ENCODE data around the gene MARCKSL1. TPM values are rescaled to one million over a fixed set of nuclear protein-coding genes. Genes with fewer than 3 reads are reported as not detected.

The MARCKSL1 gene
- total and polyA plus RNA-seq, 2 of the 13 experiments (the other 11 are each of a cell fraction or from before 2014, with no cell fraction given) = 81.9 to 155 TPM

DNA sequence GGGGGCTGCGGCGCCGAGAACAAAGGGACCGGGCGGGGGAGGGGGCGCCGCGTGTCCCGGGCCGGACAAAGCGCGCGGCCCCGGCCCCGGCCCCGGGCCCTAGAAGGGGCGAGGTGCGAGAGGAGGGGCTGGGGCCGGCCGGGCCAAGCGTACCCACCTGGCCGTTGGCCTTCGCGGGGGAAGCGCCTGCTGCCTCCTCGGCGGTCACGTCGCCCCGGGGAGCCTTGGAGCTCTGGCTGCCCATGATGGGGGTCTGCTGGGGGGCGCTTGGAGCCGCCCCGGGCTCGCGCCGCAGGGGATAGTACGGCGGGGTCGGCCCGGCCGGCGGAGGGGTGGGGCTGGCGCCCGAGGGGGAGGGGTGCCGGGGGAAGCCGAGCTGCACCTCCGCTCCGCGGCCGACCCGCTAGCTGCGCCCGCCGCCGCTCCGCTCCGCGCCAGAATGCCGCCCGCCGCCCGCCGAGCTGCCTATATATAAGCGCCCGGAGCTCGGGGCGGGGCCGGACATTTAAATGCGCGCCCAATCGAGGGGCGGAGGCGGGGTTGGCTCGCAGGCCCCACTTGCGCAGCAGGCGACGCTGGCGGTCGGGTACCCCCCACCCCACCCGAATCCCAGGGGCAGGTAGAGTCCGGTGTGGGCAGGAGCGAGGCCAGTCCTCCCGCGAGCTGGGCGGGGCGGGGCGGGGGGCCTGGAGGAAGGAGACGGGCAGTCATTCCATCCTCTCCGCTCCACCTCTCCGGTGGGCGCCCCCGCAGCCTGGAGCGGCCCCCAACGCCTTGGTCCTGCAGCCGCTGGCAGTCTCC is at the start of gene MARCKSL1 (continued):
- TF ChIP-seq RXRB (CRISPR knock-in tag; IDR thresholded peaks at IDR 0.05; ENCODE audit: borderline replicate concordance) (peak; percentile 22; the same call in 1 of the 2 replicates), ZNF841 (CRISPR knock-in tag; IDR thresholded peaks at IDR 0.05; ENCODE audit: borderline replicate concordance) (no peak), ZNF33B (CRISPR knock-in tag; IDR thresholded peaks at IDR 0.05) (no peak), ZNF431 (CRISPR knock-in tag; IDR thresholded peaks at IDR 0.05; ENCODE audit: borderline replicate concordance, low read depth) (no peak), ISX (CRISPR knock-in tag; conservative IDR thresholded peaks at IDR 0.05) (no peak), MLLT10 (CRISPR knock-in tag; IDR thresholded peaks at IDR 0.05) (no peak), SPEN (CRISPR knock-in tag; IDR thresholded peaks at IDR 0.05; ENCODE audit: low read depth) (0 out of 2 replicates have a peak, but pooled peaks have one; percentile 39), ZZZ3 (CRISPR knock-in tag; IDR thresholded peaks at IDR 0.05; ENCODE audit: borderline replicate concordance) (no peak), CHCHD3 (CRISPR knock-in tag; IDR thresholded peaks at IDR 0.05) (no peak), SALL1 (CRISPR knock-in tag; IDR thresholded peaks at IDR 0.05) (peak; percentile 61; the same call in 1 of the 2 replicates), ZNF670 (CRISPR knock-in tag; IDR thresholded peaks at IDR 0.05; ENCODE audit: borderline replicate concordance) (no peak), ZNF552 (CRISPR knock-in tag; IDR thresholded peaks at IDR 0.05; ENCODE audit: borderline replicate concordance) (no peak), THAP11 (CRISPR knock-in tag; IDR thresholded peaks at IDR 0.05) (peak; percentile 33; the same call in 1 of the 2 replicates), ZNF619 (CRISPR knock-in tag; IDR thresholded peaks at IDR 0.05) (0 out of 2 replicates have a peak, but pooled peaks have one; percentile 34), CC2D1A (CRISPR knock-in tag; IDR thresholded peaks at IDR 0.05) (no peak), ZNF746 (CRISPR knock-in tag; IDR thresholded peaks at IDR 0.05) (no peak)
- TF ChIP-seq, protein P1, sequence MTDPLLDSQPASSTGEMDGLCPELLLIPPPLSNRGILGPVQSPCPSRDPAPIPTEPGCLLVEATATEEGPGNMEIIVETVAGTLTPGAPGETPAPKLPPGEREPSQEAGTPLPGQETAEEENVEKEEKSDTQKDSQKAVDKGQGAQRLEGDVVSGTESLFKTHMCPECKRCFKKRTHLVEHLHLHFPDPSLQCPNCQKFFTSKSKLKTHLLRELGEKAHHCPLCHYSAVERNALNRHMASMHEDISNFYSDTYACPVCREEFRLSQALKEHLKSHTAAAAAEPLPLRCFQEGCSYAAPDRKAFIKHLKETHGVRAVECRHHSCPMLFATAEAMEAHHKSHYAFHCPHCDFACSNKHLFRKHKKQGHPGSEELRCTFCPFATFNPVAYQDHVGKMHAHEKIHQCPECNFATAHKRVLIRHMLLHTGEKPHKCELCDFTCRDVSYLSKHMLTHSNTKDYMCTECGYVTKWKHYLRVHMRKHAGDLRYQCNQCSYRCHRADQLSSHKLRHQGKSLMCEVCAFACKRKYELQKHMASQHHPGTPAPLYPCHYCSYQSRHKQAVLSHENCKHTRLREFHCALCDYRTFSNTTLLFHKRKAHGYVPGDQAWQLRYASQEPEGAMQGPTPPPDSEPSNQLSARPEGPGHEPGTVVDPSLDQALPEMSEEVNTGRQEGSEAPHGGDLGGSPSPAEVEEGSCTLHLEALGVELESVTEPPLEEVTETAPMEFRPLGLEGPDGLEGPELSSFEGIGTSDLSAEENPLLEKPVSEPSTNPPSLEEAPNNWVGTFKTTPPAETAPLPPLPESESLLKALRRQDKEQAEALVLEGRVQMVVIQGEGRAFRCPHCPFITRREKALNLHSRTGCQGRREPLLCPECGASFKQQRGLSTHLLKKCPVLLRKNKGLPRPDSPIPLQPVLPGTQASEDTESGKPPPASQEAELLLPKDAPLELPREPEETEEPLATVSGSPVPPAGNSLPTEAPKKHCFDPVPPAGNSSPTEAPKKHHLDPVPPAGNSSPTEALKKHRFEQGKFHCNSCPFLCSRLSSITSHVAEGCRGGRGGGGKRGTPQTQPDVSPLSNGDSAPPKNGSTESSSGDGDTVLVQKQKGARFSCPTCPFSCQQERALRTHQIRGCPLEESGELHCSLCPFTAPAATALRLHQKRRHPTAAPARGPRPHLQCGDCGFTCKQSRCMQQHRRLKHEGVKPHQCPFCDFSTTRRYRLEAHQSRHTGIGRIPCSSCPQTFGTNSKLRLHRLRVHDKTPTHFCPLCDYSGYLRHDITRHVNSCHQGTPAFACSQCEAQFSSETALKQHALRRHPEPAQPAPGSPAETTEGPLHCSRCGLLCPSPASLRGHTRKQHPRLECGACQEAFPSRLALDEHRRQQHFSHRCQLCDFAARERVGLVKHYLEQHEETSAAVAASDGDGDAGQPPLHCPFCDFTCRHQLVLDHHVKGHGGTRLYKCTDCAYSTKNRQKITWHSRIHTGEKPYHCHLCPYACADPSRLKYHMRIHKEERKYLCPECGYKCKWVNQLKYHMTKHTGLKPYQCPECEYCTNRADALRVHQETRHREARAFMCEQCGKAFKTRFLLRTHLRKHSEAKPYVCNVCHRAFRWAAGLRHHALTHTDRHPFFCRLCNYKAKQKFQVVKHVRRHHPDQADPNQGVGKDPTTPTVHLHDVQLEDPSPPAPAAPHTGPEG (CRISPR knock-in tag; IDR thresholded peaks at IDR 0.05) = no peak
- TF ChIP-seq, protein P2, sequence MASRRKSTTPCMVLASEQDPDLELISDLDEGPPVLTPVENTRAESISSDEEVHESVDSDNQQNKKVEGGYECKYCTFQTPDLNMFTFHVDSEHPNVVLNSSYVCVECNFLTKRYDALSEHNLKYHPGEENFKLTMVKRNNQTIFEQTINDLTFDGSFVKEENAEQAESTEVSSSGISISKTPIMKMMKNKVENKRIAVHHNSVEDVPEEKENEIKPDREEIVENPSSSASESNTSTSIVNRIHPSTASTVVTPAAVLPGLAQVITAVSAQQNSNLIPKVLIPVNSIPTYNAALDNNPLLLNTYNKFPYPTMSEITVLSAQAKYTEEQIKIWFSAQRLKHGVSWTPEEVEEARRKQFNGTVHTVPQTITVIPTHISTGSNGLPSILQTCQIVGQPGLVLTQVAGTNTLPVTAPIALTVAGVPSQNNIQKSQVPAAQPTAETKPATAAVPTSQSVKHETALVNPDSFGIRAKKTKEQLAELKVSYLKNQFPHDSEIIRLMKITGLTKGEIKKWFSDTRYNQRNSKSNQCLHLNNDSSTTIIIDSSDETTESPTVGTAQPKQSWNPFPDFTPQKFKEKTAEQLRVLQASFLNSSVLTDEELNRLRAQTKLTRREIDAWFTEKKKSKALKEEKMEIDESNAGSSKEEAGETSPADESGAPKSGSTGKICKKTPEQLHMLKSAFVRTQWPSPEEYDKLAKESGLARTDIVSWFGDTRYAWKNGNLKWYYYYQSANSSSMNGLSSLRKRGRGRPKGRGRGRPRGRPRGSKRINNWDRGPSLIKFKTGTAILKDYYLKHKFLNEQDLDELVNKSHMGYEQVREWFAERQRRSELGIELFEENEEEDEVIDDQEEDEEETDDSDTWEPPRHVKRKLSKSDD (CRISPR knock-in tag; IDR thresholded peaks at IDR 0.05; ENCODE audit: low read depth) = no peak
- TF ChIP-seq, protein P3, sequence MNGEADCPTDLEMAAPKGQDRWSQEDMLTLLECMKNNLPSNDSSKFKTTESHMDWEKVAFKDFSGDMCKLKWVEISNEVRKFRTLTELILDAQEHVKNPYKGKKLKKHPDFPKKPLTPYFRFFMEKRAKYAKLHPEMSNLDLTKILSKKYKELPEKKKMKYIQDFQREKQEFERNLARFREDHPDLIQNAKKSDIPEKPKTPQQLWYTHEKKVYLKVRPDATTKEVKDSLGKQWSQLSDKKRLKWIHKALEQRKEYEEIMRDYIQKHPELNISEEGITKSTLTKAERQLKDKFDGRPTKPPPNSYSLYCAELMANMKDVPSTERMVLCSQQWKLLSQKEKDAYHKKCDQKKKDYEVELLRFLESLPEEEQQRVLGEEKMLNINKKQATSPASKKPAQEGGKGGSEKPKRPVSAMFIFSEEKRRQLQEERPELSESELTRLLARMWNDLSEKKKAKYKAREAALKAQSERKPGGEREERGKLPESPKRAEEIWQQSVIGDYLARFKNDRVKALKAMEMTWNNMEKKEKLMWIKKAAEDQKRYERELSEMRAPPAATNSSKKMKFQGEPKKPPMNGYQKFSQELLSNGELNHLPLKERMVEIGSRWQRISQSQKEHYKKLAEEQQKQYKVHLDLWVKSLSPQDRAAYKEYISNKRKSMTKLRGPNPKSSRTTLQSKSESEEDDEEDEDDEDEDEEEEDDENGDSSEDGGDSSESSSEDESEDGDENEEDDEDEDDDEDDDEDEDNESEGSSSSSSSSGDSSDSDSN (CRISPR knock-in tag; IDR thresholded peaks at IDR 0.05) = peak; percentile 73

Measured in HepG2 (cell line).